CD4-positive, alpha-beta T cell (primary cell): ENCODE measurements around the gene COL23A1. TPM values are rescaled to one million over a fixed set of nuclear protein-coding genes. Genes with fewer than 3 reads are reported as not detected.

Experiments
- ATAC-seq: fragments of 200-7000 bp; cut with Tn5 transposase; one replicate; pipeline ENCODE4 v1.10.0; 2022; ENCODE audit warnings: mild to moderate bottlenecking; ENCODE audit not compliant: poor library complexity
- CTCF ChIA-PET: fragments of 350-600 bp; sonication (Branson Sonifier 250); formaldehyde crosslinking; loops from one replicate; lab custom pipeline; 2021; ENCODE audit warnings: antibody characterized with exemption, inconsistent platforms; lab: Charles Lee
- POLR2A ChIA-PET: fragments of 350-600 bp; sonication (Branson Sonifier 250); formaldehyde crosslinking; loops from one replicate; lab custom pipeline; 2021; ENCODE audit warnings: antibody characterized with exemption, inconsistent platforms; lab: Charles Lee
- DNase-seq, 14 experiments: peaks; one replicate each; pipeline ENCODE4 v3.0.0-alpha.2; 2013 to 2020; ENCODE audit warnings: mixed read lengths in 2 of 14
- H3K27ac ChIP-seq, 2 donors: one replicate each; pipeline versions ENCODE4 v1.5.1 to v1.7.0; 2013; ENCODE audit warnings: low read length in 2 of 2, low read depth in 1 of 2, mild to moderate bottlenecking in 1 of 2
- H3K27me3 ChIP-seq, 2 experiments: 1 replicate in 1 of 2; 2 replicates in 1 of 2; pipeline versions ENCODE4 v1.6.1 to v1.7.0; 2013; ENCODE audit warnings: low read length in 2 of 2, control low read depth in 1 of 2, mild to moderate bottlenecking in 1 of 2, moderate library complexity in 1 of 2; ENCODE audit not compliant: insufficient read depth in 2 of 2, control insufficient read depth in 1 of 2
- H3K36me3 ChIP-seq: one replicate; pipeline ENCODE4 v1.6.1; 2013; ENCODE audit warnings: low read length, control low read depth; ENCODE audit not compliant: insufficient read depth
- H3K4me1 ChIP-seq: one replicate; pipeline ENCODE4 v1.6.1; 2013; ENCODE audit warnings: low read length, control low read depth; ENCODE audit not compliant: insufficient read depth
- H3K4me3 ChIP-seq: one replicate; pipeline ENCODE4 v1.5.1; 2013; ENCODE audit warnings: mild to moderate bottlenecking, low read length, moderate library complexity
- H3K9me3 ChIP-seq, 2 experiments: 1 replicate in 1 of 2; 2 replicates in 1 of 2; pipeline versions ENCODE4 v1.6.1 to v1.7.0; 2013; ENCODE audit warnings: low read length in 2 of 2, mild to moderate bottlenecking in 2 of 2, control low read depth in 1 of 2, moderate library complexity in 1 of 2; ENCODE audit not compliant: control insufficient read depth in 1 of 2, insufficient read depth in 1 of 2
- H3K27ac Mint-ChIP-seq: one replicate; pipeline ENCODE4 v1.8.0; 2020; ENCODE audit warnings: mixed read lengths
- H3K27me3 Mint-ChIP-seq: one replicate; pipeline ENCODE4 v1.8.0; 2021; ENCODE audit warnings: mixed read lengths
- H3K36me3 Mint-ChIP-seq: one replicate; pipeline ENCODE4 v1.8.0; 2021; ENCODE audit warnings: low read depth, mixed read lengths
- H3K4me1 Mint-ChIP-seq: one replicate; pipeline ENCODE4 v1.8.0; 2021; ENCODE audit warnings: low read depth, mixed read lengths
- H3K4me3 Mint-ChIP-seq: one replicate; pipeline ENCODE4 v1.8.0; 2020; ENCODE audit warnings: mild to moderate bottlenecking, mixed read lengths
- H3K9me3 Mint-ChIP-seq: one replicate; pipeline ENCODE4 v1.8.0; 2020; ENCODE audit warnings: mixed read lengths
- intact Hi-C, 2 experiments: fragments of 100-400 bp; cut with DNase I in 1 of 2; cut with micrococcal nuclease in 1 of 2; formaldehyde crosslinking; loops; one replicate each; pipeline versions ENCODE4 v1.15.1 to v1.9.0; 2023 to 2025; cut with DNase I, micrococcal nuclease
- total RNA-seq, 174 experiments: library from RNA in 2 of 174; stranded (reverse) in 2 of 174; gene quantifications; one replicate each; pipeline ENCODE4 v1.2.3 and lab custom pipeline; 2021 to 2026
- TF ChIP-seq, protein P1 (sequence below): fragments of 200-600 bp; IDR thresholded peaks from one replicate; pipeline ENCODE4 v1.8.0; 2022; ENCODE audit warnings: antibody characterized with exemption, mild to moderate bottlenecking

The COL23A1 gene
- total RNA-seq, 2 experiments from 2014 or later = not detected

GRCh38 chr5:178418471-178419010 is 171.7 kb downstream of the COL23A1 start:
- no peak for ATAC-seq
- H3K4me3 Mint-ChIP-seq = no peak overlapping the region
- no peaks in the 10 kb centered on the region for H3K36me3 Mint-ChIP-seq
- H3K27ac Mint-ChIP-seq = no peak overlapping the region
- H3K27me3 ChIP-seq = peaks cover 0 to 5% of the 10 kb centered on the region in 2 experiments
- H3K36me3 ChIP-seq = no peaks in the 10 kb centered on the region
- no peaks in the 10 kb centered on the region for H3K9me3 Mint-ChIP-seq
- no peak overlapping the region for H3K4me3 ChIP-seq
- peaks cover 4% of the 10 kb centered on the region for H3K27me3 Mint-ChIP-seq
- no peak overlapping the region for H3K27ac ChIP-seq
- no peaks in the 10 kb centered on the region for H3K4me1 Mint-ChIP-seq
- POLR2A ChIA-PET = no interaction called here
- no peak for DNase-seq
- CTCF ChIA-PET = no interaction called here
- intact Hi-C loops = no loop called here
- TF ChIP-seq, protein P1, sequence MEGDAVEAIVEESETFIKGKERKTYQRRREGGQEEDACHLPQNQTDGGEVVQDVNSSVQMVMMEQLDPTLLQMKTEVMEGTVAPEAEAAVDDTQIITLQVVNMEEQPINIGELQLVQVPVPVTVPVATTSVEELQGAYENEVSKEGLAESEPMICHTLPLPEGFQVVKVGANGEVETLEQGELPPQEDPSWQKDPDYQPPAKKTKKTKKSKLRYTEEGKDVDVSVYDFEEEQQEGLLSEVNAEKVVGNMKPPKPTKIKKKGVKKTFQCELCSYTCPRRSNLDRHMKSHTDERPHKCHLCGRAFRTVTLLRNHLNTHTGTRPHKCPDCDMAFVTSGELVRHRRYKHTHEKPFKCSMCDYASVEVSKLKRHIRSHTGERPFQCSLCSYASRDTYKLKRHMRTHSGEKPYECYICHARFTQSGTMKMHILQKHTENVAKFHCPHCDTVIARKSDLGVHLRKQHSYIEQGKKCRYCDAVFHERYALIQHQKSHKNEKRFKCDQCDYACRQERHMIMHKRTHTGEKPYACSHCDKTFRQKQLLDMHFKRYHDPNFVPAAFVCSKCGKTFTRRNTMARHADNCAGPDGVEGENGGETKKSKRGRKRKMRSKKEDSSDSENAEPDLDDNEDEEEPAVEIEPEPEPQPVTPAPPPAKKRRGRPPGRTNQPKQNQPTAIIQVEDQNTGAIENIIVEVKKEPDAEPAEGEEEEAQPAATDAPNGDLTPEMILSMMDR = no peak
- no peaks in the 10 kb centered on the region for H3K4me1 ChIP-seq
- no peaks in the 10 kb centered on the region for H3K9me3 ChIP-seq

GRCh38 chr5:178418031-178418430 is 172.2 kb downstream of the COL23A1 start:
- intact Hi-C loops = no loop called here
- CTCF ChIA-PET = no interaction called here
- DNase-seq = no peak
- no peaks in the 10 kb centered on the region for H3K4me1 ChIP-seq
- Mint-ChIP-seq H3K4me3 (no peak overlapping the region), H3K9me3 (no peaks in the 10 kb centered on the region), H3K4me1 (no peaks in the 10 kb centered on the region), H3K27me3 (peaks cover 4% of the 10 kb centered on the region), H3K36me3 (no peaks in the 10 kb centered on the region), H3K27ac (no peak overlapping the region)
- H3K36me3 ChIP-seq = no peaks in the 10 kb centered on the region
- POLR2A ChIA-PET = no interaction called here
- H3K27ac ChIP-seq = no peak overlapping the region
- H3K27me3 ChIP-seq = peaks cover 0 to 5% of the 10 kb centered on the region in 2 experiments
- ATAC-seq = no peak
- H3K9me3 ChIP-seq = no peaks in the 10 kb centered on the region
- TF ChIP-seq, protein P1 = no peak
- no peak overlapping the region for H3K4me3 ChIP-seq

DNA sequence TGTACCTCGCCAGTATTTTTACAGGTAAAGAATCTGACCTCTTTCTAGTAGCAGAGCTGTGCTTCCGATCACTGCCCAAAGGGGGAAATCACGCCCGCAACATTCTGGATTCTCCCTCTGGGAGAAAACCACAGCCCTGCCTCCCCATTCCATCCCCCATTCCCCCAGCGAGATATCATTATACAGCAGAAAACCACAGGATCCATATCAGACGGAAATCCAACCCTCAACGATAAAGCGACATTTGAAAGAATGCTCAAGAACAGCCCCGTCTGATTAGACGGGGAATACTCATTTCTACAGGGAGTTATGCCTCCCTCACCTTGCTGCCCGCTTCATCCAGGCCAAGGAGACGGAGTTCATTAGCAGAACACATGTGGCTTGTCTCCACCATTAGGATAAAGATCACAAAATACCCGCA is 172.8 kb downstream of the COL23A1 start:
- Histone ChIP-seq H3K27me3 (peaks cover 0 to 5% of the 10 kb centered on the region in 2 experiments), H3K4me3 (no peak overlapping the region), H3K36me3 (no peaks in the 10 kb centered on the region), H3K27ac (no peak overlapping the region), H3K9me3 (no peaks in the 10 kb centered on the region), H3K4me1 (no peaks in the 10 kb centered on the region)
- intact Hi-C loops = no loop called here
- Mint-ChIP-seq H3K4me3 (no peak overlapping the region), H3K27ac (no peak overlapping the region), H3K4me1 (no peaks in the 10 kb centered on the region), H3K27me3 (peaks cover 4% of the 10 kb centered on the region), H3K36me3 (no peaks in the 10 kb centered on the region), H3K9me3 (no peaks in the 10 kb centered on the region)
- TF ChIP-seq, protein P1 = no peak
- no peak for DNase-seq
- no peak for ATAC-seq
- ChIA-PET CTCF (no interaction called here), POLR2A (no interaction called here)
